Measurements from ENCODE around the gene FSTL3.

Gene FSTL3

DNA sequence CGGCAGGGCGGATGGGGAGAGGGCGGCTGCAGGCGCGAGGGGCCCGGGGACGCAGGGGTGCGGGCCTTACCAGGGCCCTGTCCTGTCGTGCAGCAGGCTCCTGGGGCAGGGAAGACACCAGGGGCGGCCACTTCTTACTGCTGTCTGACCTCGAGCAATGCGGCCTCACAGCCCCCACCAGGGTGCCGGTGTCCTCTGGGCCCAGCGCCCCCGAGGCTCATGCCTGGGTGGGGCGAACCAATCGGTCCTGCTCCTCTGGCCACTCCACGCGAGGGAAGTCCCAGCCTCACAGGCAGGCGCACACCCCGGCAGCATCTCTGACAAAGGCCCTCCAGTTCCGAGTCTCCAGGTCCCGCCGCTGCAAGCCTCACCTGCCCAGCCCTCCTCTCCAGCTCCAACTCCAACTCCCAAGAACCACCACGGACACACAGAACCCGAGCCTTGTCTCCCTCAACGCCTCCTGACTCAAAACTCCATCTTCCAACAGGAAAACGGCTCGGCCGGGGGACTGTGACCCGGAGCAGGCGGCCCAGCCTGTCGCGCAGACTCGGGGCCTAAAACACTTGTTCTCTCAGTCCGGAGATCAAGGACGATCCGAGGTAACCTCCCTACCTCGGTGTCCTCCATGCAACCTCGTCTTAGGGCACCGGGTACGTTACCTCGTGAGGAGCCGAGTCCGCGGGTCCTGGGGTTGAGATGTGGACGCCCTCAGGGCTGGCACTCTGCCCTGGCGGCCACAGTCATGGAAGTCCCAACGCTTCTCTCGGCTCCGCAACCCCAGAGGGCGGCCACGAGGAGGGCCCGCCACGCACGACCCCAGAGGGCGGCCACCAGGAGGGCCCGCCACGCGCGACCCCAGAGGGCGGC, 30.0 kb upstream of the FSTL3 start:
- DNase-seq, result no peak

DNA sequence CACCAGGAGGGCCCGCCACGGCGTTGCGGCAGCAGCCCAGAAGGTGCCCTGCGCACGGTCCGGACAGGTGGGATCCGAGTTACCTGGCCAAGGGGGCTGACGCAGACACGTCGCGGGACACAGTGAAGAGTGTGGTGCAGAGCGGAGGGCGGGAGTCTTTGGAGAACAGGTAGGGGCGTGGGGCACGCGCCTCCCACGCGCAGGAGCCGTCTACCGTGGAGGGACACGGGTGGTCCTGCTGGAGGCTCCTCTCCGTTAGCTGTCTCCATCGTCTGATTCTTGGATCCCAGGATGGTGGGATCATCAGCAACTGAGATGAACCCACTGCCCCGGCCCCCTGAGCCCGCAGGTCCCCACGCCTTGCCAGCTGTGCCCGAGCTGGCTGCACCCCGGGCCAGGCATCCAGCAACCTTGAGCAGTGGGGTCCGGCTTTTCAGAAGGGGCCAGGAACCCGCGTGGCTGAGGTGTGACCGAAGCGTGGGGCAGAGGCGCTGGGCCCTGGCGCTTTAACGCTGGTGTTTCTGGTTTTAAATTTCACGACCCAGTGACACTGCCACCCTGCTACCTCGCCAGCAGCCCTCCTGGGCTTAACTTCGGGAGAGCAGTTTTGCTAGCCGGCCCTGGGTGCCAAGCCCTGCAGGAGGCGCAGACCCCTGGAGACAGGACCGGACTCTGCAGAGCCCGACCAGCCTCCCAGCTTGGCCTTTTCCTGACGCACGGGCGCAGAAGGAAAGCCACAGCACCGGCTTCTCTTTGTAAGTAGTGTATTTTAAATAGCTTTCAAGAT, 29.2 kb upstream of the FSTL3 start:
- no peak for DNase-seq

DNA sequence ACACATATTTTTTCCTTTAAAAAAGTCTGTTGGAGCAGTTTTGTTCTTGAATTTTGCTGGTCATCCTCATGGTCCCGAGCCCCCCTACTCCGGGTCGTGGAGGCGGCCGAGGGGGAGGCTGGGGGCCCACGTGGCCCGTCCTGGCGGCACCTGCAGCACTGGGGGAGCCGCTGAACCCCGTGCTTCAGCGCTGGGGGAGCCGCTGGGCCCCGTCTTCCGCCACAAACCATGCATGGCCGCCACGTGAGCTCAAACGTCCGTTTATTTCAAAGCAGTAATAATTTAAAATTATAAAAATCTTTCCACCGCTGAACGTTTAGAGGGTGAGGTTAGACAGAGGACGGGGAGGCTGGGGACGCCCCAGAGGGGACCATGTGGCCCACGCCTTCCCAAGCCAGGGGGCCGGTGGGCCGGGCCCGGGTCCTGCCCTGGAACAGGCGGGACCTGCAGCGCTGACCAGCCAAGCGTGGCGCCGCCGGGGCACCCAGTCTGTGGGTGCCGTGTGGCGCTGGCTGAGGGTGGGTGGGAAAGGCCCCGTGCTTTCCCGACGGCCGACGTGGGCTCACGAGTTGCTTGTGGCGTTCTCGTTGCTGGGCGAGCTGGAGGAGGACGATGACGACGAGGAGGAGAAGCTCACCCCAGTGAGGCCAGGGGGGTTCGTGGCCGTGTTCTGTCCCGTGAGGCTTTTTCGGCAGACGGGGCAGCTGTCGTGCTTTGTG, 28.5 kb upstream of the FSTL3 start:
- DNase-seq, result no peak

DNA sequence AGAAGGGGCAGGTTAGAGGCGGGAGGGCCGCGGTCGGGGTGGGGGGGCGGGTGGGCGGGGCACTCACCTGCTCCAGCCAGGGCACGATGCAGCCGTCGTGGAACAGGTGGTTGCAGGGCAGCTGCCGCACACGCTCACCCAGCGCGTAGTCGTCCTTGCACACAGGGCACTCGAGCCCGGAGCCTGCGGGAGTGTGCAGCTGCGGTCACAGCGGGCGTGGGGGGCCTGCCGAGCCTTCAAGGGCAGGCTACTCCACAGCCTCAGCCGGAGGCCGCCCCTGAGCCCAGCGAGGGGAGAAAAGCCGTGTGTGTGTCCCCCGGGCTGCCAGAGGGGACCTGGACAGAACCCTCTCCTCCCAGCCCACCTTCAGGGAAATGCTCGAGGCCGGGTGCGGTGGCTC, 27.9 kb upstream of the FSTL3 start:
- DNase-seq, result no peak

DNA sequence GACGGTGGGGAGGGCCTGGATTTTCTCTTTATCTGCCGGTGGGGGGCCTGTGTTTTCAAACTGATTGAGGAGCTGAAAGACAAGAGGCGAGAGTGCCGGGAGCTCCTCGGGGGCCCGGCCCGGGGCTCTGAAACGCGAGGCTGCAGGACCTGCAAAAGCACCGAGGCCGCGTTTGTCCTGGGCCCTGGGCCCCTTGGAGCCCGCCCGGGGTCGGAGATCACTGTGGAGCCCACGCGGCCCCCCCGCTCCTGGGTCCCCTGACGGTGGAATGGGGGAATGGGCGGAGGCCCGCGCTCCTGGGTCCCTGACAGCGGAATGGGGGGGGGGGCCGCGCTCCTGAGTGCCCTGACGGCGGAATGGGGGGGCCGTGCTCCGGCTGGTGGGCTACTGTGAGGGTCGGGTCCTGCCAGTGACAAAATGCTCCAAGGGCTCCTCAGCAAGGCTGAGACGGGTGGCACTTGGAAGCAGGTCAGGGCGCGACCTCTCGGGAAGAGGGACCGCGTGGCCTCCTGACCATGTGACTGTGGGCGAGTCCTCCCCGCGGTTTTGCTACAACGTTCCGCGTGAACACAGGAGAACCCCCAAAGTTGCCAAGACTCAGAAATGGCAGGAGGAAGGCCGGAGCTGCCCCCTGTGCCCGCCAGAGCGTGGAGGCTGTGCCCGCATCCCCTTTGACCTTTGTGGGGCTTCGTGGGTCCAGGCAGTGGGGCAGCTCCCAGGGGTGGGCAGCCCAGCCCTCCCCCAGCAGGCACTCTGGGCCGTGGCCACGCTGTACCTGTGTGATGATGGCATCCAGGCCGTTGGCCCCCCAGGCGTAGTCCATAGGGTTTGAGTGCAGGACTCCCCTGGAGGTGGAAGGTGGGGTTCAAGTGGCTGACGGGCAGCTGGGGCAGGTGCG, 27.0 kb upstream of the FSTL3 start:
- no peak for DNase-seq

DNA sequence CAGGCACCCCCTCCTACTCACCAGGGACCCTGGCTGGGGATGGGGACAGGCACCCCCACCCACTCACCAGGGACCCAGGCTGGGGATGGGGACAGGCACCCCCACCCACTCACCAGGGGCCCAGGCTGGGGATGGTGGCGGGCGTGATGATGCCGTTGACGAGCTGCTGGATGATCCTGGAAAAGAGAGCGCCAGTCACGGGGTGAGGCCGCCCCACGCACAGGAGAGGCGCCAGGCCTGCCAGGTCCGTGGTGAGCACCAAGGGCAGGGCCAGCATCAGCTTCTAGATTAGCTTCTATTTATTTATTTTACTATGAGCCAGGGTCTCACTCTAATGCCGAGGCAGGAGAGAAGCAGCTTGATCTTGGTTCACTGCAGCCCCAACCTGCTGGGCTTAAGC, 26.1 kb upstream of the FSTL3 start:
- DNase-seq, result no peak

DNA sequence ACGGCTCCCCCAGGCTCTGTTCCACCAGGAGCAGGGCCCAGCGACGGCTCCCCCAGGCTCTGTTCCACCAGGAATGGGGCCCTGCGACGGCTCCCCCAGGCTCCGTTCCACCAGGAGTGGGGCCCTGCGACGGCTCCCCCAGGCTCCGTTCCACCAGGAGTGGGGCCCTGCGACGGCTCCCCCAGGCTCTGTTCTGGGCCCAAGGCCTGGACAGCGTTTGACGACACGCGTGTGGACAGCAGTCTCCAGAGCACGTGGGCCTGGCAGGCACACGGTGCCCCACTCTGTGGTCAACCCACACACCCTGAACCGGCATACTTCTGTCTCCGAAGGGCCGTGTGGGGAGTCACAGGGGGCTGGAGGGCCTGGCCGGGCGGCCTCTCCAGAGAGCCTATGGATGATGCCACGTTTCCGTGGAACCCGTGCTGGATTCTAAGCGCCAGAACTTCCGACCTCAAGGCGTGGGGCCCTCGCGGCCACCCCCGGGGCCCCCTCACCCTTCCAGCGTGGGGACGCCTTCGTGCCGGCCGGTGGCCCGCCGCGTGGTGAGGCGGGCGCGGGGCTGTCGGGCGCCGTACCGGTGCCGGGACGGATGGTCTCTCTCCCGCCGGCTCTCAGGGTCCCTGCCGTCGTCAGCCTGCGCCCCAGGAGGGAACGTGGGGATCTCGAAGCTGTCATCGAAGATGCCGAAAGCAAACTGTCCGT, 24.9 kb upstream of the FSTL3 start:
- no peak for DNase-seq

DNA sequence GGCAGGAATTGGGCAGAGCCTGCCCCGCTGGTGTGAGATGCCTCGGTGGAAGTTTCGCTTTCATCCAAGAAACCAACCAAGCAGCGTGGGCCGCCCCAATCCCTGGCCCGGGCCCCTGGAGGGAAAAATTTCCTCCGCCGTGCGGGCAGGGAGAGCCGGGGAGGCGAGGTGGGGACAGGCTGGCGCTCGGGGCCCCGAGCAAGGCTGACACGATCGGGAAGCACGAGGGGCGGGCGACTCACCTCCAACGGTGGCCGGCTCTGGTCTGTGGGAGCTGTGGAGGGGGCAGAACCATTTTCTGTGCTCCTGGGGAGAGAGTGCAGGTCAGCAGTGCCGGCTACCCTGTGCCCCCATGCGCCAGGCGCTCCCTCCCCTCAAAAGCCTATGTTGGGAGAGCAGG, 24.2 kb upstream of the FSTL3 start:
- no peak for DNase-seq

DNA sequence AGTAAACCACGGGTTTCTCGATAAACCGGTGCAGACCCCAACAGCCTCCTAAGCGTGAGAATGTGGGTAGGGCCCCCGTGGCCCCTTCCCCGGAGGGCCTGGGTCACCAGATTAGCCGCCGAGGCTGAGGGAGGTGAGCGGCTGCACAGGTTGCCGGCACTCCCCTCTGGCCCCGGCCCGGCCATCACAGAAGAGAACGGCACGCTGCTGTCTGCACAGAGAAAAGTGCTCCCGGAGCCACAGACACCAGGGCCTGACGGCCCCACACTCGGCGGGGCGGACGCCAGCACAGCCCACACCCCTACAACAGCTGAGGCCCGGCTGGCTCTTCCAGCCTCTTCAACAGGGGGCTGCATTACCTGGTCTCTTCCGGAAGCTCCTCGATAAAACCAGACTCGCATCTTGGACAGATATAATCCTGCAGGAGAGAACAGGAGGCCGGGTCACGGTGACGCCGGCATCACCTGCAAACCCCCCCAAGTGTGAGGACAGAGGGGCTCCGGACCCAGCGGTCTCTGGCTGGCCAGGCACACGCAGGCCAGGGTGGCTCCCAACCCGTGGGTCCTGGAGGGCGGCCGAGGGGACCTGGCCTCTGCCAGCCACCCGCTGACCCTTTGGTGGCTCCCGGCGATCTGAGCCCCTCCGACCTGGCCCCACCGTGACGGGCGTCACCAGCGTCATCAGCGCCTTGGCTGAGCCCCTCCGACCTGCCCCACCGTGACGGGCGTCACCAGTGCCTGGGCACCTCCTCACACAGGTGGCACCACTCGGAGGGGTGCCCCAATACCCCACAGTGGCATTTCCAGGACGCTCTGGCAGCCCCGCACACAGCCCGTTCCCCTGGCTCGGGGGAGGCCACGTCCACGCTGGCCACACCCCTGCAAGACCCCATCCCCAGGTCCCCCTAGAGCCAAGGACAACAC, 23.5 kb upstream of the FSTL3 start:
- DNase-seq, result no peak

DNA sequence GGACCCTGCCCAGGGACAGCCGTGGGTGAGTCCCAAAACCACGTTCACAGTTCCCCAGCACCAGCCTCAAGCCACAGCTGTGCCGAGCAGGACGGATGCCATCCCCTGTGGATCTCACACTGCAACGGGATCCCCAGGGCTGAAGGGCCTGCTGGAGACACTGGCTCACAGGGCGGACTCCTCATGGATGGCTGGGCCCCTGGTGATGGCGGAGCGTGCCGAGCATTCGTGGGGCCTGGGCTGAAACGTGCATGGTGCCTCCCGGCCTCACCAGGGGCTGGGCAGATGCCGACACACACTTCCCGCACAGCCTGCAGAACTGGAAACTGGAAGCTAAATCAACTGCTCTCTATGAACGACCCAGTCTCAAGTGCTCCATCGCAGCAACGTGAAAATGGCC, 22.8 kb upstream of the FSTL3 start:
- DNase-seq, result no peak

DNA sequence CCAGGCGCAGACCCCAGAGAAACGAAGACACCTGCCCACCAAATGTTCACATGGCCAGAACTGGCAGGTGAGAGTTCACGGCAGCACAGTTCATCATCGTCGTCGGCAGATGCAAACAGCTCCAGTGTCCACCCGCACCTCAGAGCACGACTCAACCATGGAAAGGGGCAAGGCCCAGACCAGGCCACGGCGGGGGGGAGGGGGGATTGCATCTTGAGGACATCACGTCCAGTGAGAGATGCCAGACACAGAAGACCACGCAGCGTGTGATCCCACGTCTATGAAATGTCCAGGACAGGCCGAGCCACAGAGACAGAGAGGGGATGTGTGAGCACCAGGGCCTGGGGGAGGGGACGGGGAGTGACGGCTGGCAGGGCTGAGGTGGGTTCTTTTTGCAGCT, 20.5 kb upstream of the FSTL3 start:
- DNase-seq, result no peak

DNA sequence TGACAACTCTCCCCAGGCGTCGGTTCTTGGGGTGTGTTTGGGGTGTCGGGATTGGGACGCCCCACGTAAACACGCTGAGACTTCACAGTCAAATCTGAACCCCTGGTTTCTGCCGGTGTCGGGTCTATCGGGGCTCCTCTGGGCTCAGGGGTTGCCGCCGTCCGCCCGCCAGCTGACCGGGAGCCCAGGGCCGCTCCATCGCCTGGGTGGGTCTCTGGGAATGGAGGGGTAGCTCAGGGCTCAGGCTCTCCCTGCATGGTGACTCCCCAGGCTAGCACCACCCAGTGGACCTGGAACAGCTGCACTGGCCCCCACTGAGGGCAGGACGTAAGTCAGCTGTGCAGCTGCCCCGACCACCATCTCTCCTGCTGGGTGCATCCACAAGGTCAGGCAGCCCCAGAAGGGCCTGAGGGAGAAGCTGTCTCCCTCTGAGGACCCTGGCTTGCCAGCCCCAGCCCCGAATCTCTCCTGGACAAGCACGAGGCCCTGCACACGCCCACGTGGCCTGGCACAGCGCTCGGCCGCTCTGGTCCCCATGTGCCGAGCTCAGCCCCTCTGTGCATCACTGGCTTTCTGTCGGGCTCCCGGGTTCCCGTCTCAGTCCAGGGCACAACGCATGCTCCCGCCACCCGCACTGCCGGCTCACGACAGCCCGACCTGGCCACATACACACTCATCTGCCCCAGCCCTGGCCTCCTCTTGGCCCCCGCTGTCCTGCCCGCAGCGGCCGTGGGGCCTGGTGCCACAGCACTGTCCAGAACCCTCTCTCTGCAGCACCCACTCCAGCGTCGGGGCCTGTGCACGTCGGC, 19.2 kb upstream of the FSTL3 start:
- DNase-seq, result no peak

DNA sequence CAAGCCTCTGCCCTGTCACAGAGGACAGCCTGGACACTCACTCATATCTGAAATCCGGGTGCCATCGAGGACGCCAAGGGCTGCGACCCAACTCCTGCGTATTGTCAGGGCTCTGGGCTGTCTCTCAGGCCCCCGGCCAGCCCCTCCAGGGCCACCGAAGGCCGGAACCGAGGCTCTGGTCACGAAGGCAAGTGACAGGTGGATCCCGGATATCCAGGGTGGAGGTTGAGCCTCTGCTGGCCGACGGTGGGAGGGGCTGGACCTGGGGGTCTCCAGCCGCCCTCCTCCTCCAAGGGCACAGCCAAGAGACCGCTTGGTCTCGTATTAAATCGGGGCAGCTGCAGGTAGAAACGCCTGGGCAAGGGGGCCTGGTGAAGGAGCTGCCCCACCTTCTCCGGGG, 18.6 kb upstream of the FSTL3 start:
- no peak for DNase-seq

DNA sequence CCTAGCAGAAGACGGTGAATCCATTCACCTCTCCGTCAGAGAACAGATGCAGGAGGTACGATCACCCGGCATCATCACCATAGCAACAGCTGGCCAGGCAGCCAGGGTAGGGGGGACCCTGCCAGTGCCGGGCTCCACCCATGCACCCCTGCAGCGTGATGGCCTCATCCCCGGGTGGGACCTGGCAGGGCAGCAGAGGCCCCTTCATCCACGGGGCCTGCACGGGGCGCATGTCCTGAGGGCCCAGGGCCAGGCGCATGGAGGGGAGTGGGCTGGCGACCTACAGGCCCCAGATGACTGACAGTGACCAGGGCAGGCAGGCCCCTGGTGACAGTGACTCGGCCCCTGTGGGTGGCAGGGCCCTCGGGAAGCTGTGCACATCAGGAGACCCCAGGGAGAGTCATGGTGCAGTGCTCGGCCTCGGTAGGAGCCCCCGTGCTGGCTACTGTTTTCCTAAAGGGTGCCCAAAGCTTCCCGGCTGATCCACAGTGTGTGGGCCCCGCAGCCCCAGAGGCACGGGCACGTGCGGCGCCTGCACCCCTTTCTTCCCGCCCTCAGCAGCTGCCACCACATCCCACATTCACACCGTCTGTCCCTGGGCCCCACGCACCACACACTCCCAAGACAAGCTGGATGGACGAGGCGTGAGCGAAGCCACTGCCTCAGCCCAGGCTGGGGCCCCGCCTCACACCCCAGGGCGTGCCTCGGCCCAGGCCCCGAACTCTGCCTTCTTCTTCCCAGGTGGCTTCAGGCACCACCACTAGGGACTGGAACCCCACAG, 17.9 kb upstream of the FSTL3 start:
- DNase-seq, result no peak

DNA sequence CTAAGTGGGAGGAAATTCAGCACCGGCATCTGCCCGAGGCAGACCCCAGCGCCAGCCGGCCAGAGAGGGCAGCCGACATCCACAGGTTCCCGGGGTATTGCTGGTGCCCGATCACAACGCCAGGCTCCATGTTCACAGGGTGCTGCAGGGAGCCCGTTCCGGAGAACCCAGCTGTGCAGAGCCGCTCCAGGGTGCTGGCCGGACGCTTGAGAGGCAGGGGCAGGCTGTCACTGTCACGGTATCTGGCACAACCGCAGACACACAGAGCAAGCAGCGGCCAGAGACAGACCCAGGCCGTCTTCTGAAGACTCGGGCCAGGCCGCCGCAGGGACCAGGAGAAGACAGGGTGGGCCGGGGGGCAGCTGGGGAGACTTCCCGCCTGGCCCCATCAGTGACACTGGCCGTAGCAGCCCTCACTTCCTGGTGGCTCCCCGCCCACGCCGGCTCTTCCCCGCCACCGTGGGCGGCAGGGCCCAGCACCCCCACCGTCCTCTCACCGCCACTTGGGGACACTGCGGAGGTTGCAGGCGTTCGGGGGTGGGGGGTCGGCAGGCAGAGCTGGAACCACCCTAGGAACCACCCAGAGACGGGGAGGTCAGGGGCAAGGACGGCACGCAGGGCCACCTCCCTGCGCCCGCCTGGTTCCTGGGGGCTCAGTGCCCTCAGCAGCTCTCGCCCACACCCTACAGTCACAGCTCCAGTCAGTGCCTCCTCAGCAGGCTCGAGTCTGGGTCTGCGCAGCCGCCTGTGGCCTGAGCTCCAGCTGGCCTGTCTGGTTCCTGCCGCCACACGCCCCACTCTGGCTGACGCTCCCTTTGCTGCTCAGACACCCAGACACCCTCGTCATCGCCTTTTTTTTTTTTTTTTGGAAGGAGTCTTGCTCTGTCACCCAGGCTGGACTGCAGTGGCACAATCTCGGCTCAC, 17.0 kb upstream of the FSTL3 start:
- DNase-seq, result no peak

DNA sequence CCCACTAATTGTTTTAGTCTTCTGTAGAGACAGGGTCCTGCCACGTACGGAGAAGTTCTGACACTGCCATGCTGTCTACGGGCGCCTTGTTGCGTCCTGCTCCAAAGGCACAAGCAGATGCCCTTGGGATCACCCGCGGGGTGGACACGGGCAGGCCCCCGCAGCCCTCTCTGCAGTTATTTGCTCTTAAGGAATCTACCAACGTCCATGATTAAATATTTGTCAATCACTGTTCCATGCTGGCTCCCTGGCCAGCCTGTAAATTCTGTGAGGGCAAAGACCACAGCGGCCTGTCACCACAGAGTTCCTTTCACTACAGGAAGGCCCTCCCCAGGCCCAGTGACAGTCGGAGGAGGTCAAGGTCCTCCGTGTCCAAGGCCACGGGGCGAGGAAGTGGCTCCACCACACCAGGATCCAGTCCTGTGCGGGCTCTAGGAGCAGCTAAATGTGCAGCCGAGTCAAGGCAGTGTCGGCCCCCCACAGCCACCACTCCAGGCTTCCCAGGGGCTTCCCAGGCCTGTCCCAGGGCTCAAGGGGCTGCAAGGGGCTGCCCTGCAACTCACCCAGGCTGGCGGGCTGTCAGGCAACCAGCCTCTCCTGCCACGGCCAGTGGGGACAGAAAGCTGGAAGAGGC, 15.3 kb upstream of the FSTL3 start:
- DNase-seq, result no peak

DNA sequence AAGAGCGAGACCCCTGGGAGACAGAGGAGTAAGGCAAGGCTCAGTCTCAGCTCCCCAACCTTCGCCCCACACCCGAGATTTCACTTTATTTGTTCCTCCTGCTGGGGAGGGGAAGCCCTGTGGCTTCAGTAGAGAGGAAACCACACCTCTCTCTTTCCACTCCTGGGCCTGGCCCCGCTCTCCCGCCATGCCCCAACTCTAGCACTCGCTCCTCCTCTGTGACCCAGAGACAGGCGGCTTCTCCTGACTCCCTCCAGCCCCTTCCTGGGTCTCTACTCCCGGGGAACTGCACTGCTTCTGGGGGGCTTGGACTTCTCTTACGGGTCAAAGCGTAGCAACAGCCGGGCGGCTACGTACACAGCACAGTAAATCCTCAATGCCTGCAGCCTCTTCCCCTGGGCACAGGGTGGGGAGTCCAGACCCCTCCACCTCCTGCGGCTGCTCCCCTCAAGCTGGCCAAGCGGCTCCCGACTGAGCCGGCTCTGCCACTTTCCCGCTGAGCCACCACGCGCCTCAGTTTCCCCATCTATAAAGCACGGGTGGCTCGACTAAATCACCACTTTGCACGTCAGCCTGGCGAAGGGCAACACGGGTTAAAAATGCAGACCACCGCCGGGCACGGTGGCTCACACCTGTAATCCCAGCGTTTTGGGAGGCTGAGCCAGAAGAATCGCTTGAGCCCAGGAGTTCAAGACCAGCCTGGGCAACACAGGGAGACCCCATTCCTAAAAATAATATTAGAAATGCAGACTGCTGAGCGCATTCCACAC, 14.6 kb upstream of the FSTL3 start:
- DNase-seq, result no peak

Measured in NCI-H2081 treated with DMSO at 0.1 percent for 48 hours (cell line).